Retinal pigment epithelial cell (primary cell): ENCODE measurements around the gene OSTC.

ENCODE experiments used
- DNase-seq: peaks from one replicate; pipeline ENCODE4 v3.0.0-alpha.2; 2010; ENCODE audit warnings: low read depth
- H3K4me3 ChIP-seq: 2 replicates; pipeline ENCODE4 v1.5.1; 2011; ENCODE audit warnings: mild to moderate bottlenecking, low read length, control low read depth, moderate library complexity
- CTCF ChIP-seq: conservative IDR thresholded peaks from 2 replicates; pipeline ENCODE4 v1.5.1; 2011; ENCODE audit warnings: low read depth, low read length, control low read depth, inconsistent platforms

Gene OSTC

DNA sequence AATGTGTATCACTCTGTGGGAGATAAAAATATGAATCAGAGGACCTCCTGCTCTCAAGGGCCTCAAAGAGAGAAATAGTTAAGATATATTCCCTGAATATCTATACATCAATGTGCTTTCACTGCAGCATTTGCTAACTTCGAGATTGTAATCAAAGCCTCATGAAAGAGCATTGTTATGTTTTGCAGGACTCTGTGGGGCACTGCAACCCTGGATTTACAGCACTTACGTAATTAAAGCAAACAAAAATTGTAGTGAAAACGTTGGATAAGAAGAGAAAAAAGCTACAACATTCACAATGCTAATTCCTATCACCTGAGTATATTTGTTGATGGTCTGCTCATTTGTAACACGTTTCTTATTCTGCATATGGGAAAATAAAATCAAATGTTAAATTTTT lies 64.5 kb downstream of the OSTC start:
- no peak overlapping the region for H3K4me3 ChIP-seq
- no peak for DNase-seq
- no peak for TF ChIP-seq CTCF

- no peak overlapping the region for H3K4me3 ChIP-seq
- no peak for TF ChIP-seq CTCF
- no peak for DNase-seq
Measured at GRCh38 chr4:108716340-108716739, 65.9 kb downstream of the OSTC start.

GRCh38 chr4:108717386-108717785 lies 67.0 kb downstream of the OSTC start:
- H3K4me3 ChIP-seq = no peak overlapping the region
- no peak for TF ChIP-seq CTCF
- DNase-seq = no peak
